ENCODE data around the gene CAMSAP2.

- peak in 1 of 2 donors; percentile 39 for TF ChIP-seq CTCF (IDR thresholded peaks at IDR 0.05)
- TF ChIP-seq EP300 (IDR thresholded peaks at IDR 0.05), result no peak
Observed at GRCh38 chr1:200890818-200891773, 152.4 kb downstream of the CAMSAP2 start.
